BJ (cell line): ENCODE results near the gene NSD2. TPM values are rescaled to one million over a fixed set of nuclear protein-coding genes. Genes with fewer than 3 reads are reported as not detected.

Experiments
- CTCF ChIA-PET: fragments of 350-600 bp; formaldehyde crosslinking; extraction: SDS; loops from one replicate; lab custom pipeline; 2021; ENCODE audit warnings: antibody characterized with exemption, inconsistent platforms; lab: Yijun Ruan, JAX
- POLR2A ChIA-PET: fragments of 300-600 bp; sonication (Branson Sonifier 250); formaldehyde crosslinking; extraction: SDS; loops from one replicate; lab custom pipeline; 2021; ENCODE audit warnings: antibody characterized with exemption; lab: Charles Lee
- DNase-seq: peaks from one replicate; pipeline ENCODE4 v3.0.0-alpha.2; 2011; ENCODE audit warnings: low read depth
- H3K27me3 ChIP-seq: 2 replicates; pipeline ENCODE4 v1.6.0; 2011; ENCODE audit warnings: low read length; ENCODE audit not compliant: control insufficient read depth, insufficient read depth
- H3K36me3 ChIP-seq: 2 replicates; pipeline ENCODE4 v1.5.1; 2011; ENCODE audit warnings: low read length; ENCODE audit not compliant: control insufficient read depth, insufficient read depth
- H3K4me3 ChIP-seq: 2 replicates; pipeline ENCODE4 v1.5.1; 2011; ENCODE audit warnings: low read depth, mild to moderate bottlenecking, control low read depth, low read length
- CTCF ChIP-seq: IDR thresholded peaks from 2 replicates; pipeline ENCODE4 v1.5.1; 2011; ENCODE audit warnings: low read depth, mild to moderate bottlenecking, control low read depth, inconsistent platforms, low read length, moderate library complexity; ENCODE audit not compliant: insufficient read depth
- polyA plus RNA-seq: library from polyadenylated mRNA; depleted of rRNA; stranded (reverse); fragments of >200 nt; gene quantifications from 2 replicates; pipeline ENCODE4 v1.2.3, GENCODE V29; 2011

NSD2 gene
- polyA plus RNA-seq, 1 experiment, result 22.3 TPM

DNA sequence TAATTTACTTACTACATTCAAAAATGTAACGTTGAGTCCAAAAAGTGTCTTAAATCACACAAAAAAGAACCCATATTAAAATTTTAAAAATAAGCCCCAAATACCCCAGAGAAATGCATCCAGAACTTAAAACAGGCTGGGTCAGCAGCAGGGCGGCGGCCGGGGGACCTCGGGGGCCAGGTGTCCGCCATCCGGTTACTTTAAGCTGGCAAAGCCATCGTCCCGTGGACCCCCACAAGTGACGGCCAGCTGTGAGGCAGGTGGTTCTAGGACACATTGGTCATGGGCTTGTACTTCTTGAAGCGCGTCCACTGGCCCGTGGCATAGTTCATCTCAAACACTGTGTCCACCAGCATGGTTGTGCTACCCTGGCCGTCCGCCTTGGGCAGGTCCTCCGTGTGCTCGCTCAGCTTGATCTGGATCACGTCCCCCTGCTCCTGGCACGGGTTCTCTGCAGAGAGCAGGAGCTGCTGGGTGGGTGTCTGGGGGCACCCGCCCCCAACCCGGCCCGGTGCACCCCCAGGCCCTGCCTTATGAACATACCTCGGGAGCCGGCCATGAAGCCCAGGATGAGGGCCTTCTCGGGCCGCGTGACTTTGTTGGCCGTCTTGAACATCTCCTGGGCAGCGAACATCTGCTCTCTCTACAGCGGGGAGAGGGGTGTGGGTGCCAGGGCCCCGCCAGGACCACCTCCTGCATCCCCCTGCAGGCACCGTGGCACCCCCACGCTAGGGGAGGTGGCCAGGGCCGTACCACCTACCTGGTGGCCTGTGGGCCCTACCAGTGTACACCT, 112.1 kb downstream of the NSD2 start:
- no peak for TF ChIP-seq CTCF
- ChIA-PET POLR2A (no interaction called here), CTCF (interaction anchor here (1.3 kb wide), 1 partner anchor 25 kb away, joined by 4 read pairs; no protein-coding TSS in a partner anchor)
- DNase-seq, result no peak
- H3K27me3 ChIP-seq, result no peaks in the 10 kb centered on the region
- H3K4me3 ChIP-seq, result no peak overlapping the region
- H3K36me3 ChIP-seq, result peaks cover 49% of the 10 kb centered on the region

DNA sequence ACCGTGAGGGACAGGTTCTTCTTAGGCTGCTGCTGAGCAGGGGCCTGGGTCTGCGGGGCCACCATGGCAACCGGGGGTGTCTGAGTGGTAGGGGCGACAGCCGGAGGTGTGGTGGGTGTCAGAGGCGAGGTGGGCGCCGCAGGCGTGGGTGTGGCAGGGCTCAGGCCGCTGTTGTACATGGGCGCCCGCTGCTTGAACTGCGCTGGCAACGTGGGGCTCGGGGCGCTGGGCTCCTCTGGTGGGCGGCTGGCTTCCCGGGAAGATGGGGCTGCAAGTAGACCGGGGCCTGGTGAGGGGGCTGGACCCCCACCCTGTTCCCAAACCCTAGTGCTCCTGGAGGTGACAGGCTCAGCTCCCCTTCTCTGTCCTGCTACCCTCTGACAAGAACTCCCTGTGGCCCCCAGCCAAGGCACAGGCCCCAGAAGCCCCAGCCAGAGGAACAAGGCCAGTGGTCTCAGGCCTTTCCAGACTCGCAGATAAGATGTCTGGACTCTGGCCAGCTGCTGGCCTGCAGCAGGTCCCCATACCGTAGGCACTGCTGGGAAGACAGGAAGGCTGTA, 112.7 kb downstream of the NSD2 start:
- no peak for TF ChIP-seq CTCF
- DNase-seq, result no peak
- ChIA-PET POLR2A (no interaction called here), CTCF (interaction anchor here (1.1 to 1.3 kb wide), 2 partner anchors 9 to 24 kb away, joined by 3 to 4 read pairs; no protein-coding TSS in a partner anchor)
- no peak overlapping the region for H3K4me3 ChIP-seq
- peaks cover 44% of the 10 kb centered on the region for H3K36me3 ChIP-seq
- H3K27me3 ChIP-seq, result no peaks in the 10 kb centered on the region

DNA sequence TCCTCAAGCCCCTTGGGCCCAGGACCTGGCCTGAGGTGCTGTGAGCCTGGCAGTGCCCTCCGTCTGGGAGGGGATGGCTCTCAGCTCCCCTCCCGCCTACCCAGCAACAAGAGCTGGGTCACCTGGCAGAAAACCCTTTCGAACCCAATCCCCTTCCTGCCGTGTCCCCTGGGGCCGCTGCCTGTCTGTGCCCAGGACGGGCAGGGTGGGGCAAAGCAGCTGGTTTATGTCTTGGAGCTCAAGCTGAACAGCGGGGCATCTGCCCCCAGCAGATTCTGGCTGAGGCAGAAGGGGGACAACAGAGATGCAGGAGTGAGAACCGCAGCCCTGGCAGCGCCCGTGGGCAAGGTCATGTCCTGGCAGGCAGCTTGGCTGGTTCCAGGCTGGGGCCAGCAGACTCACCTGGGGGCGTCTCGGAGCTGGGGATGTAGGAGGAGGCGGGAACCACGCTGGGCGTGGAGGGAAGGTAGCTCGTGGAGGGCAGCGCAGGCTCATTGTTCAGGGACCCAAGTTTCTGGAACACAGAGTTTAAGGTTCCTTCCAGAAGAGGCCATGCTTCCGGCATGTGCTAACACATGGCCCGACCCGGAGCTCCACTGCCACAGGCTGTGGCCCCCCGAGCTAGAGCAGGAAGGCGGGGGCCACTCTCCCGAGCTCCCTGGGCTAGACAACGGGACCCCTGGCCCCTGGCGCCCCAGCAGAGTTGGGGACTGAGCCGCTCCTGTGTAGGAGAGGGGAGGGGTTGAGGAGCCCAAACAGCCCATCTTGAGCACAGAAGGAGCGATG, 113.4 kb downstream of the NSD2 start:
- CTCF ChIA-PET, result interaction anchor here (1.1 to 1.3 kb wide), 2 partner anchors 9 to 23 kb away, joined by 3 to 4 read pairs; no protein-coding TSS in a partner anchor
- POLR2A ChIA-PET, result no interaction called here
- DNase-seq, result no peak
- Histone ChIP-seq H3K27me3 (no peaks in the 10 kb centered on the region), H3K4me3 (no peak overlapping the region), H3K36me3 (peaks cover 43% of the 10 kb centered on the region)
- no peak for TF ChIP-seq CTCF

- no peak for DNase-seq
- CTCF ChIA-PET, result no interaction called here
- no peak overlapping the region for H3K4me3 ChIP-seq
- H3K27me3 ChIP-seq, result no peaks in the 10 kb centered on the region
- no peak for TF ChIP-seq CTCF
- peaks cover 42% of the 10 kb centered on the region for H3K36me3 ChIP-seq
- POLR2A ChIA-PET, result no interaction called here
Observed at GRCh38 chr4:1985294-1985693, 114.1 kb downstream of the NSD2 start.
